Measurements from ENCODE around the gene RDH12.
"Not testable (repeated sequence)": the region's sequence is repeated elsewhere in the genome, so short reads cannot be mapped to it uniquely, and the experiment has no call there.

DNA sequence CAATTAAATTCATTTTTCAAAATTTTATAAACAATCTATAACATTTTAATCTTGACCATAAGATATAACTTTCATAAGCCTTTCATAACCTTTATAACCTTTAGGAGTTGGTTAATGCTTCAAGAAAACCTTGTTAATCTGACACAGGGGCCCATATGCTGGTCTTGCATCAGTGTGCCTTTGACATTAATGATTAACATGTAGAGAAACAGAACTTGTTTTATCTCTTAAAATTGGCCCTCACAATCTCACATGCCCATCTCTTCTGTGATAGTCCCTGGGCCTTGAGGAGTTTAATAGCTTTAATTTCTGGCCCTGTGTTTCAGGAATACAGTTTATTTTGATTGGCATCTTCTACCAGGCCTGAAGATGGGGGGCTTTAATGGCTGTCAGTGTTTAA lies 7.7 kb downstream of the RDH12 start:
- TF ChIP-seq, protein P1, sequence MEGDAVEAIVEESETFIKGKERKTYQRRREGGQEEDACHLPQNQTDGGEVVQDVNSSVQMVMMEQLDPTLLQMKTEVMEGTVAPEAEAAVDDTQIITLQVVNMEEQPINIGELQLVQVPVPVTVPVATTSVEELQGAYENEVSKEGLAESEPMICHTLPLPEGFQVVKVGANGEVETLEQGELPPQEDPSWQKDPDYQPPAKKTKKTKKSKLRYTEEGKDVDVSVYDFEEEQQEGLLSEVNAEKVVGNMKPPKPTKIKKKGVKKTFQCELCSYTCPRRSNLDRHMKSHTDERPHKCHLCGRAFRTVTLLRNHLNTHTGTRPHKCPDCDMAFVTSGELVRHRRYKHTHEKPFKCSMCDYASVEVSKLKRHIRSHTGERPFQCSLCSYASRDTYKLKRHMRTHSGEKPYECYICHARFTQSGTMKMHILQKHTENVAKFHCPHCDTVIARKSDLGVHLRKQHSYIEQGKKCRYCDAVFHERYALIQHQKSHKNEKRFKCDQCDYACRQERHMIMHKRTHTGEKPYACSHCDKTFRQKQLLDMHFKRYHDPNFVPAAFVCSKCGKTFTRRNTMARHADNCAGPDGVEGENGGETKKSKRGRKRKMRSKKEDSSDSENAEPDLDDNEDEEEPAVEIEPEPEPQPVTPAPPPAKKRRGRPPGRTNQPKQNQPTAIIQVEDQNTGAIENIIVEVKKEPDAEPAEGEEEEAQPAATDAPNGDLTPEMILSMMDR (conservative IDR thresholded peaks at IDR 0.05), result not testable (repeated sequence)
- not testable (repeated sequence) for TF ChIP-seq EZH2 (IDR thresholded peaks at IDR 0.05; ENCODE audit: low read depth)

Data from PC-9 (cell line).